ENCODE results near the gene BMP5. TPM values are rescaled to one million over a fixed set of nuclear protein-coding genes. Genes with fewer than 3 reads are reported as not detected.

Gene BMP5
- total and polyA plus RNA-seq, 2 of the 8 experiments (the other 6 are each of a cell fraction or from before 2014, with no cell fraction given): 0.02 TPM; not detected in 1

DNA sequence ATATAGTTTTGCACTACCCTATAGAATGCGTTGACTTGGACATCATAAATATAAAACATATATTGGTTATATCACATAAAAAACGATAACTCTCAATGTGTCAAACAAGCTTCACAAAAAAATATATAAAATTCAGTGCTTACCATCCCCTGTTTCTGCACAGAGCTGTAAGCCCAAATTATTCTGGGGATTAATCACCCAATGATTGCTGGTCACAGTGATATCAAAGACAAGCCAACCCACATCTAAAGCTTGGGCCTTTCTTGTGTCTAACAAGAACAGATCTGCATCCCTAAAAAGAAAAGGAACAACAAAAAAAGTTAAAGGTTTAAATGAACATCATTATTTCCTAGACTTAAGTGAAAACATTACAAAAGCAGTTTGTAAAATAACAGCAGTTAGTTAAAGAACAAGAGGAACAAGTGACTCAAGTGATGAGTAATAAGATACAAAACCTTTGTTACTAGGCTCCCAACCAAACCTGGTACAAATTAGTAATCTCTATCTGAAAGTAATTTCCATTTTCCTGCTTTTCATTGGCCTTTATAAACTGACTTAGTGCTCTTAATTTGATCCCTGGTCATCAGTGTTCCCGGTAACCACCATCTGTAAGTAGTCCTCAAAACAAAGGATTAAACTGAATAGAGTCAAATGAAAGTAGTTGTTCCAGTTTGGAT is 81.1 kb downstream of the BMP5 start:
- TF ChIP-seq PHF8 (conservative IDR thresholded peaks at IDR 0.05; ENCODE audit: low read depth, low read length) (no peak), CREB1 (IDR thresholded peaks at IDR 0.05) (no peak), TAF7 (optimal IDR thresholded peaks at IDR 0.05; ENCODE audit: borderline replicate concordance, low read depth, low read length) (no peak), SIX5 (IDR thresholded peaks at IDR 0.05; ENCODE audit: low read depth, low read length) (no peak), JUND (IDR thresholded peaks at IDR 0.05; ENCODE audit: low read length) (no peak), TAF1 (IDR thresholded peaks at IDR 0.05; ENCODE audit: low read depth, low read length) (no peak), CTBP2 (IDR thresholded peaks at IDR 0.05; ENCODE audit: borderline replicate concordance, insufficient read depth, insufficient read length, low read length) (no peak)
- TF ChIP-seq, protein P1, sequence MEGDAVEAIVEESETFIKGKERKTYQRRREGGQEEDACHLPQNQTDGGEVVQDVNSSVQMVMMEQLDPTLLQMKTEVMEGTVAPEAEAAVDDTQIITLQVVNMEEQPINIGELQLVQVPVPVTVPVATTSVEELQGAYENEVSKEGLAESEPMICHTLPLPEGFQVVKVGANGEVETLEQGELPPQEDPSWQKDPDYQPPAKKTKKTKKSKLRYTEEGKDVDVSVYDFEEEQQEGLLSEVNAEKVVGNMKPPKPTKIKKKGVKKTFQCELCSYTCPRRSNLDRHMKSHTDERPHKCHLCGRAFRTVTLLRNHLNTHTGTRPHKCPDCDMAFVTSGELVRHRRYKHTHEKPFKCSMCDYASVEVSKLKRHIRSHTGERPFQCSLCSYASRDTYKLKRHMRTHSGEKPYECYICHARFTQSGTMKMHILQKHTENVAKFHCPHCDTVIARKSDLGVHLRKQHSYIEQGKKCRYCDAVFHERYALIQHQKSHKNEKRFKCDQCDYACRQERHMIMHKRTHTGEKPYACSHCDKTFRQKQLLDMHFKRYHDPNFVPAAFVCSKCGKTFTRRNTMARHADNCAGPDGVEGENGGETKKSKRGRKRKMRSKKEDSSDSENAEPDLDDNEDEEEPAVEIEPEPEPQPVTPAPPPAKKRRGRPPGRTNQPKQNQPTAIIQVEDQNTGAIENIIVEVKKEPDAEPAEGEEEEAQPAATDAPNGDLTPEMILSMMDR (IDR thresholded peaks at IDR 0.05; ENCODE audit: control extremely low read depth in 1 of 3, insufficient read depth in 1 of 3, low read depth in 1 of 3, low read length in 3 of 3): no peak
- no peak overlapping the region for H2AK5ac ChIP-seq (ENCODE audit: low read depth, low read length)
- no peaks in the 10 kb centered on the region for H3K4me1 ChIP-seq (replicated peaks in 1 of 4; ENCODE audit: control insufficient read depth in 3 of 4, insufficient read depth in 4 of 4, low read length in 3 of 4)
- no peaks in the 10 kb centered on the region for H4K20me1 ChIP-seq (replicated peaks in 1 of 2; ENCODE audit: control insufficient read depth in 1 of 2, insufficient read depth in 2 of 2, low read length in 2 of 2)
- H3K14ac ChIP-seq (ENCODE audit: insufficient read length): no peak overlapping the region
- ChIA-PET POLR2A (ENCODE audit: partially characterized antibody) (no interaction called here), CTCF (ENCODE audit: partially characterized antibody) (no interaction called here)
- H2BK12ac ChIP-seq (ENCODE audit: low read depth, low read length): no peak overlapping the region
- WGBS, 2 experiments (ENCODE audit: extremely low coverage in 1 of 2, insufficient coverage in 1 of 2, insufficient read length in 1 of 2, insufficient replicate concordance in 2 of 2, low coverage in 1 of 2, low lambda C conversion rate in 2 of 2, missing lambda C conversion rate in 1 of 2): 94% methylated on average over 3 of the region's 3 CpGs; no CpG with 5 or more reads in 1 of the 2 experiments
- H4K8ac ChIP-seq (ENCODE audit: extremely low read depth, insufficient read depth, low read length): no peak overlapping the region
- H3K27ac ChIP-seq (ENCODE audit: low read depth, low read length): no peak overlapping the region
- H3K4ac ChIP-seq (replicated peaks; ENCODE audit: insufficient read length, low read depth, low read length): no peak overlapping the region
- no peak overlapping the region for H2BK15ac ChIP-seq (ENCODE audit: low read length)
- no peak overlapping the region for H4K5ac ChIP-seq (ENCODE audit: insufficient read length, low read depth, low read length)
- H4K91ac ChIP-seq (replicated peaks; ENCODE audit: insufficient read length, low read length): no peak overlapping the region
- H3K9ac ChIP-seq (replicated peaks in 1 of 4; ENCODE audit: extremely low read depth in 1 of 4, low read depth in 3 of 4, low read length in 3 of 4): no peak overlapping the region
- no peak overlapping the region for H2AFZ ChIP-seq (ENCODE audit: low read length)
- H3K27me3 ChIP-seq (replicated peaks in 1 of 4; ENCODE audit: control insufficient read depth in 3 of 4, extremely low read depth in 1 of 4, insufficient read depth in 3 of 4, low read length in 3 of 4): no peaks in the 10 kb centered on the region
- no peaks in the 10 kb centered on the region for H3K79me1 ChIP-seq (ENCODE audit: low read depth, low read length)
- H3K56ac ChIP-seq (replicated peaks; ENCODE audit: insufficient read length, low read depth, low read length): no peak overlapping the region
- no peak overlapping the region for H3K18ac ChIP-seq (ENCODE audit: extremely low read depth, low read length)
- no peak overlapping the region for H3K4me3 ChIP-seq (ENCODE audit: extremely low read depth in 1 of 4, insufficient read depth in 2 of 4, low read depth in 3 of 4, low read length in 4 of 4)
- H2BK5ac ChIP-seq (ENCODE audit: low read depth, low read length): no peak overlapping the region
- H2BK120ac ChIP-seq (replicated peaks; ENCODE audit: low read depth, low read length): no peak overlapping the region
- H3K79me2 ChIP-seq (ENCODE audit: control insufficient read depth in 1 of 2, insufficient read depth in 2 of 2, low read length in 2 of 2): no peaks in the 10 kb centered on the region
- DNase-seq (ENCODE audit: low read depth in 1 of 2, low spot score in 2 of 2): no peak
- no peaks in the 10 kb centered on the region for H3K36me3 ChIP-seq (ENCODE audit: control insufficient read depth in 2 of 4, insufficient read depth in 4 of 4, low read length in 3 of 4)
- no peaks in the 10 kb centered on the region for H3K9me3 ChIP-seq (ENCODE audit: insufficient read depth in 2 of 2, low read depth in 1 of 2, low read length in 1 of 2)
- H3K23ac ChIP-seq (ENCODE audit: insufficient read length): no peak overlapping the region
- FAIRE-seq: no peak
- no peak overlapping the region for H3K4me2 ChIP-seq (ENCODE audit: insufficient read depth in 1 of 2, low read depth in 2 of 2, low read length in 2 of 2)
- no peak overlapping the region for H2BK20ac ChIP-seq (ENCODE audit: low read length)
- H3K23me2 ChIP-seq (ENCODE audit: low read depth, low read length): no peaks in the 10 kb centered on the region
